Spleen (tissue), 7 donors: ENCODE results near the gene CS.

Experiments
- CTCF ChIP-seq, 11 experiments: fragments of 200-600 bp in 7 of 11; fragments of 450-650 bp in 4 of 11; sonication (generic) in 4 of 11; IDR thresholded peaks in 8 of 11; conservative IDR thresholded peaks in 3 of 11; 1 replicate in 7 of 11; 2 replicates in 4 of 11; pipeline versions ENCODE4 v1.4.0 to v1.8.0; 2016 to 2021; ENCODE audit warnings: antibody characterized with exemption in 11 of 11, inconsistent platforms in 4 of 11, mild to moderate bottlenecking in 1 of 11
- POLR2A ChIP-seq, 3 donors: fragments of 450-650 bp; IDR thresholded peaks; one replicate each; pipeline ENCODE4 v1.5.1; 2017; ENCODE audit warnings: antibody characterized with exemption in 3 of 3, mild to moderate bottlenecking in 1 of 3
- POLR2AphosphoS5 ChIP-seq, 3 donors: sonication (generic); formaldehyde crosslinking; IDR thresholded peaks; one replicate each; pipeline ENCODE4 v1.5.1; 2017; ENCODE audit warnings: antibody characterized with exemption in 3 of 3
- donor health status: DM: no; HTN: no; CAD: no; lungs with moderate emphysema.
- donor health status: DM: no; HTN: no; CAD: no.
- donor health status: DM: no; HTN: no; CAD: no.

DNA sequence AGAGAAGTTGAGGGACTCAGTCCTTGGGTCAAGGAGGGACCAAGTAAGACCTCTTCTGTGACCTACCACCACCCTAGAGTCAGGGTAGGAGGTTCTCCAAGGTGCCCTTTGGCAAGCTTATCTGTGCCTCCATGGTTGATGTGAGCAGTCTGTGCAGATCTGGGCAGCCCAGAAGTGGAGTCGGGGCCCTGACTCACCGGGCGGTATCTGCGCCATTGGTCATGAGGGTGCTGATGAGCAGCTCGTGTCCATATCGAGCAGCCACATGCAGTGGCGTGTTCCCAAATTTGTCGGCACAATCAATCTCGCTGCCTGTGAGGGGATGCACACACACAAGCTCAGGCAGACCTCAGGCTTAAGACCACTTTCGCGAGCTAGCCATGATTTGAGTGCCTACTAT, 47.0 kb downstream of the CS start:
- TF ChIP-seq CTCF (IDR thresholded peaks at IDR 0.05 in 8 of 11, conservative IDR thresholded peaks at IDR 0.05 in 3 of 11) (no peak), POLR2A (IDR thresholded peaks at IDR 0.05) (no peak), POLR2AphosphoS5 (IDR thresholded peaks at IDR 0.05) (peak in 1 of 3 donors; percentile 42)
